Prostate gland (tissue), 2 donors: ENCODE data around the gene FNDC3B.

Experiments used
- POLR2AphosphoS5 ChIP-seq: sonication (generic); formaldehyde crosslinking; IDR thresholded peaks from one replicate; pipeline ENCODE4 v1.6.1; 2017; ENCODE audit warnings: antibody characterized with exemption
- TF ChIP-seq, protein P1 (sequence below), 4 experiments: fragments of 200-600 bp in 2 of 4; fragments of 450-650 bp in 2 of 4; sonication (generic) in 2 of 4; IDR thresholded peaks; 1 replicate in 3 of 4; 2 replicates in 1 of 4; pipeline ENCODE4 v1.5.1; 2016 to 2019; ENCODE audit warnings: antibody characterized with exemption in 4 of 4, mild to moderate bottlenecking in 2 of 4, moderate library complexity in 2 of 4

DNA sequence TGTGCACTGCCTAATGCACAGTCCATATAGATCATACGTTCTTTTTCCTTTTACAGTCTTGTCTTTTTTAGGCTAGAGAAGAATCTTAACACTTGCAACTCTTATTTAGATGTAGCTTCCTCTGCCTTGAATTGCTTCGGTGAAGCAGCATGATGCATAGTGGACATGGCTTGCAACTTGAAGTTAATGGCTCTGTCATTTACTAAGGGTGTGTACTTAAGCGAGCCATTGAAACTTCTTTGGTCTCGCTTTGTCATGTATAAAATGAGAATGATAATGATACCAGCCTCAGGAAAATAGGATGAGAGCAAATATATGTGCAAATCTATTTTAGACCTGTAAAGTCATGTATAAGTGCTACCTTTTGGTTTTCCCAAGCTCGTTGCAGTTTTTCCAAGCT lies 261.5 kb downstream of the FNDC3B start:
- TF ChIP-seq, protein P1, sequence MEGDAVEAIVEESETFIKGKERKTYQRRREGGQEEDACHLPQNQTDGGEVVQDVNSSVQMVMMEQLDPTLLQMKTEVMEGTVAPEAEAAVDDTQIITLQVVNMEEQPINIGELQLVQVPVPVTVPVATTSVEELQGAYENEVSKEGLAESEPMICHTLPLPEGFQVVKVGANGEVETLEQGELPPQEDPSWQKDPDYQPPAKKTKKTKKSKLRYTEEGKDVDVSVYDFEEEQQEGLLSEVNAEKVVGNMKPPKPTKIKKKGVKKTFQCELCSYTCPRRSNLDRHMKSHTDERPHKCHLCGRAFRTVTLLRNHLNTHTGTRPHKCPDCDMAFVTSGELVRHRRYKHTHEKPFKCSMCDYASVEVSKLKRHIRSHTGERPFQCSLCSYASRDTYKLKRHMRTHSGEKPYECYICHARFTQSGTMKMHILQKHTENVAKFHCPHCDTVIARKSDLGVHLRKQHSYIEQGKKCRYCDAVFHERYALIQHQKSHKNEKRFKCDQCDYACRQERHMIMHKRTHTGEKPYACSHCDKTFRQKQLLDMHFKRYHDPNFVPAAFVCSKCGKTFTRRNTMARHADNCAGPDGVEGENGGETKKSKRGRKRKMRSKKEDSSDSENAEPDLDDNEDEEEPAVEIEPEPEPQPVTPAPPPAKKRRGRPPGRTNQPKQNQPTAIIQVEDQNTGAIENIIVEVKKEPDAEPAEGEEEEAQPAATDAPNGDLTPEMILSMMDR (IDR thresholded peaks at IDR 0.05): no peak
- TF ChIP-seq POLR2AphosphoS5: no peak
